ENCODE measurements around the gene GATAD1. TPM values are rescaled to one million over a fixed set of nuclear protein-coding genes. Genes with fewer than 3 reads are reported as not detected.

Gene GATAD1
- total RNA-seq, 1 donor from 2014 or later, result 30.5 TPM

- TF ChIP-seq, protein P1, sequence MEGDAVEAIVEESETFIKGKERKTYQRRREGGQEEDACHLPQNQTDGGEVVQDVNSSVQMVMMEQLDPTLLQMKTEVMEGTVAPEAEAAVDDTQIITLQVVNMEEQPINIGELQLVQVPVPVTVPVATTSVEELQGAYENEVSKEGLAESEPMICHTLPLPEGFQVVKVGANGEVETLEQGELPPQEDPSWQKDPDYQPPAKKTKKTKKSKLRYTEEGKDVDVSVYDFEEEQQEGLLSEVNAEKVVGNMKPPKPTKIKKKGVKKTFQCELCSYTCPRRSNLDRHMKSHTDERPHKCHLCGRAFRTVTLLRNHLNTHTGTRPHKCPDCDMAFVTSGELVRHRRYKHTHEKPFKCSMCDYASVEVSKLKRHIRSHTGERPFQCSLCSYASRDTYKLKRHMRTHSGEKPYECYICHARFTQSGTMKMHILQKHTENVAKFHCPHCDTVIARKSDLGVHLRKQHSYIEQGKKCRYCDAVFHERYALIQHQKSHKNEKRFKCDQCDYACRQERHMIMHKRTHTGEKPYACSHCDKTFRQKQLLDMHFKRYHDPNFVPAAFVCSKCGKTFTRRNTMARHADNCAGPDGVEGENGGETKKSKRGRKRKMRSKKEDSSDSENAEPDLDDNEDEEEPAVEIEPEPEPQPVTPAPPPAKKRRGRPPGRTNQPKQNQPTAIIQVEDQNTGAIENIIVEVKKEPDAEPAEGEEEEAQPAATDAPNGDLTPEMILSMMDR (IDR thresholded peaks at IDR 0.05; ENCODE audit: insufficient read depth, low read length, poor library complexity, severe bottlenecking), result no peak
- Histone ChIP-seq H3K27me3 (ENCODE audit: control insufficient read depth, insufficient read depth, low read length) (no peaks in the 10 kb centered on the region), H3K4me3 (ENCODE audit: low read depth, low read length) (no peak overlapping the region), H3K36me3 (ENCODE audit: control insufficient read depth, insufficient read depth, low read length) (peaks cover 3% of the 10 kb centered on the region)
- DNase-seq (ENCODE audit: low read depth), result no peak
Measured at GRCh38 chr7:92503767-92504166, 56.5 kb downstream of the GATAD1 start.

- H3K27me3 ChIP-seq (ENCODE audit: control insufficient read depth, insufficient read depth, low read length), result no peaks in the 10 kb centered on the region
- H3K36me3 ChIP-seq (ENCODE audit: control insufficient read depth, insufficient read depth, low read length), result peaks cover 3% of the 10 kb centered on the region
- DNase-seq (ENCODE audit: low read depth), result no peak
- no peak overlapping the region for H3K4me3 ChIP-seq (ENCODE audit: low read depth, low read length)
- TF ChIP-seq, protein P1 (IDR thresholded peaks at IDR 0.05; ENCODE audit: insufficient read depth, low read length, poor library complexity, severe bottlenecking), result no peak
Measured at GRCh38 chr7:92504563-92504962, 57.3 kb downstream of the GATAD1 start.

- no peaks in the 10 kb centered on the region for H3K27me3 ChIP-seq (ENCODE audit: control insufficient read depth, insufficient read depth, low read length)
- no peak overlapping the region for H3K4me3 ChIP-seq (ENCODE audit: low read depth, low read length)
- peaks cover 1% of the 10 kb centered on the region for H3K36me3 ChIP-seq (ENCODE audit: control insufficient read depth, insufficient read depth, low read length)
- no peak for DNase-seq (ENCODE audit: low read depth)
- TF ChIP-seq, protein P1 (IDR thresholded peaks at IDR 0.05; ENCODE audit: insufficient read depth, low read length, poor library complexity, severe bottlenecking), result no peak
Measured at GRCh38 chr7:92506363-92506762, 59.1 kb downstream of the GATAD1 start.

- Histone ChIP-seq H3K27me3 (ENCODE audit: control insufficient read depth, insufficient read depth, low read length) (no peaks in the 10 kb centered on the region), H3K4me3 (ENCODE audit: low read depth, low read length) (no peak overlapping the region), H3K36me3 (ENCODE audit: control insufficient read depth, insufficient read depth, low read length) (peaks cover 1% of the 10 kb centered on the region)
- DNase-seq (ENCODE audit: low read depth), result no peak
- TF ChIP-seq, protein P1 (IDR thresholded peaks at IDR 0.05; ENCODE audit: insufficient read depth, low read length, poor library complexity, severe bottlenecking), result no peak
Measured at GRCh38 chr7:92508946-92509345, 61.7 kb downstream of the GATAD1 start.

Other genes with a start within 250 kb of the GATAD1 start
- gene KRIT1, start 201.6 kb upstream of the GATAD1 start, total RNA-seq, result 15.5 and 52.9 TPM in 2 replicates
- 37.1 and 42.7 TPM in 2 replicates for gene ANKIB1, start 201.5 kb upstream of the GATAD1 start, total RNA-seq
- gene ERVW-1, start 30.5 kb downstream of the GATAD1 start, total RNA-seq, result not detected in 2 replicates
- gene PEX1, start 81.0 kb downstream of the GATAD1 start, total RNA-seq, result 14.7 and 18.3 TPM in 2 replicates
- 5.8 and 7.7 TPM in 2 replicates for gene RBM48, start 81.3 kb downstream of the GATAD1 start, total RNA-seq
- 15.3 and 17.4 TPM in 2 replicates for gene FAM133B, start 142.9 kb downstream of the GATAD1 start, total RNA-seq